GM12874 (cell line): ENCODE results near the gene TREM2.

Source experiments
- CTCF ChIP-seq: IDR thresholded peaks from 2 replicates; pipeline ENCODE4 v1.5.1; 2011; ENCODE audit warnings: low read depth, mild to moderate bottlenecking, control low read depth, low read length, moderate library complexity; ENCODE audit not compliant: insufficient read depth

Gene TREM2

DNA sequence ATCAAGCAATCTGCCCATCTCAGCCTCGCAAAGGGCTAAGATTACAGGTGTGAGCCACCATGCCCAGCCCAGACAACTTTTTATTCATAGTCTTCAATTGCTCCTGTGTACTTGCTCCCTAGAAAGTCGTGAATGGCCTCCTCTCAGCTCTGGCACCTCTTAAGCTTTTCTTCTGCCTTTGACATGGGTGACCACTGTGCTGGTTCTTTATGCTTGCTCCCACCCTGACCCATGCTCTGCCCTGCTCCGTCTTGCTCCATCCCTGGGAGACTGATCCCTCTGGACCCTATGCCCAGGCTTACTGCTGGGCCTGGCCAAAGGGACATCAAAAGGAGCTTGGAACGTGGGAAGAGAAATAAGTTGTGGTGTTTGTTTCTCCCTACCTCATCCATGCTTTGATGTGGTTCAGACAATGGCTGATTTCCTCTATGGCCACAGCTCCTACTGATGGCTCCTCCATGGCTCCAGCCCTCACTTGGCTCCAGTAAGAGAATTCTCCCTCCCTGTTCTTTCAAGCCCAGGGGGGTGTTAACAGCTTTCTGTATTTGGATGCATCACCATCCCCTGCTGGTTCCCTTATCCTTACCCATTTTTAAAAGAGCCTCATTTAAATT lies 7.7 kb upstream of the TREM2 start:
- no peak for TF ChIP-seq CTCF

- no peak for TF ChIP-seq CTCF
Observed at GRCh38 chr6:41167173-41167963, 4.5 kb upstream of the TREM2 start.

DNA sequence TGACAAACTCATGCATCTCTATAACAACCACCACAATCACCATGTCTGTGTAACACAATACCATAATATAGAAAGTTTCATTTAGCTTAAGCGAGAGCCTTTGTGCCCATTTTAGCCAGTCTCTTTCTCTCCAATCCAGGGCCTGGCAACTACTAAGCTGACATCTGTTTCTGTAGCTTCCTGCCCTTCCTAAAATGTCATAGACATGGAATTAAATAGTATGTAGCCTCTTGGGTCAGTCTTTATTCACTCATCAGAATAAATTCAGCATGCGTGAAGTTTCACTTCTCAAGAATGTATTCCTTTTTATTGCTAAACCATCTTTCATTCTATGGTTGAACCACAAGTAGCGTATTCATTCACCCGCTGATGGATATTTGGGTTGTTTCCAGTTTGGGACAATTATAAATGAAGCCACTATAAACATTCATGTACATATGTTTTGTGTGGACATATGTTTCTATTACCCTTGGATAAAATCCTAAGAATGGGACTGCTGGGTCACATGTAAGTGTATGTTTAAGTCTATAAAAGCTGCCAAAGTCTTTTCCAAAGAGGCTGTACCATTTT lies 1.7 kb upstream of the TREM2 start:
- no peak for TF ChIP-seq CTCF

GRCh38 chr6:41163419-41163717 lies 452 bp upstream of the TREM2 start:
- TF ChIP-seq CTCF: no peak

GRCh38 chr6:41161851-41162552 lies 914 bp downstream of the TREM2 start:
- no peak for TF ChIP-seq CTCF

- TF ChIP-seq CTCF: no peak
Observed at GRCh38 chr6:41161380-41161779, 1.5 kb downstream of the TREM2 start.

GRCh38 chr6:41160933-41161332 lies 2.0 kb downstream of the TREM2 start:
- TF ChIP-seq CTCF: no peak
